Activated CD4-positive, CD25-positive, alpha-beta regulatory T cell (primary cell): ENCODE data around the gene PPP1R2.
"Not testable (repeated sequence)": the region's sequence is repeated elsewhere in the genome, so short reads cannot be mapped to it uniquely, and the experiment has no call there.

Source experiments
- DNase-seq, 4 experiments: peaks; one replicate each; lab custom pipeline; 2025; lab: John Stamatoyannopoulos, UW

The PPP1R2 gene

GRCh38 chr3:195542698-195543499, at the start of gene PPP1R2:
TSS of gene PPP1R2 (minus strand) at chr3:195543325. CDS start at chr3:195543025, 300 bp downstream.
- DNase-seq, result peak; percentile 84 to 89 (median 87)

- DNase-seq, result no peak
These were observed 48.7 kb upstream of the PPP1R2 start for GRCh38 chr3:195591852-195592251.

- DNase-seq, result no peak
These were observed 48.1 kb upstream of the PPP1R2 start for GRCh38 chr3:195591220-195591619.

- DNase-seq, result not testable (repeated sequence)
These were observed 47.3 kb upstream of the PPP1R2 start for GRCh38 chr3:195590381-195590780.

GRCh38 chr3:195589796-195590195, 46.7 kb upstream of the PPP1R2 start:
- DNase-seq, result not testable (repeated sequence)

GRCh38 chr3:195587824-195588223, 44.7 kb upstream of the PPP1R2 start:
- DNase-seq, result no peak

- DNase-seq, result no peak
These were observed 44.3 kb upstream of the PPP1R2 start for GRCh38 chr3:195587406-195587805.

GRCh38 chr3:195584543-195584870, 41.4 kb upstream of the PPP1R2 start:
- no peak for DNase-seq

- no peak for DNase-seq
These were observed 40.9 kb upstream of the PPP1R2 start, which contains the start of gene APOD for GRCh38 chr3:195583831-195584542. TSS of gene APOD (minus strand) at chr3:195583940. CDS start at chr3:195579461, 4,479 bp downstream.

GRCh38 chr3:195582947-195583346, 39.8 kb upstream of the PPP1R2 start:
- DNase-seq, result no peak

GRCh38 chr3:195580744-195581443, 37.8 kb upstream of the PPP1R2 start:
- DNase-seq, result no peak

- no peak for DNase-seq
These were observed 36.2 kb upstream of the PPP1R2 start for GRCh38 chr3:195579281-195579680.

GRCh38 chr3:195578565-195578964, 35.4 kb upstream of the PPP1R2 start:
- no peak for DNase-seq

- no peak for DNase-seq
These were observed 34.6 kb upstream of the PPP1R2 start for GRCh38 chr3:195577645-195578177.

- DNase-seq, result no peak
These were observed 31.6 kb upstream of the PPP1R2 start for GRCh38 chr3:195574497-195575304.

GRCh38 chr3:195573611-195574496, 30.7 kb upstream of the PPP1R2 start:
- no peak for DNase-seq

GRCh38 chr3:195571361-195571760, 28.2 kb upstream of the PPP1R2 start:
- DNase-seq, result no peak

GRCh38 chr3:195570912-195571311, 27.8 kb upstream of the PPP1R2 start:
- no peak for DNase-seq

- no peak for DNase-seq
These were observed 27.2 kb upstream of the PPP1R2 start for GRCh38 chr3:195570344-195570743.

GRCh38 chr3:195568630-195569029, 25.5 kb upstream of the PPP1R2 start:
- DNase-seq, result no peak

GRCh38 chr3:195566797-195567196, 23.7 kb upstream of the PPP1R2 start:
- DNase-seq, result no peak
